Fibroblast of skin of right quadriceps (primary cell): ENCODE data around the gene NR6A1.

Source experiments
- DNase-seq: peaks from one replicate; pipeline ENCODE4 v3.0.0-alpha.2; 2013

Gene NR6A1

GRCh38 chr9:124602204-124602603, 168.9 kb downstream of the NR6A1 start:
- no peak for DNase-seq

- no peak for DNase-seq
Observed at GRCh38 chr9:124600407-124600806, 170.7 kb downstream of the NR6A1 start.

GRCh38 chr9:124599121-124599795, 171.9 kb downstream of the NR6A1 start:
- no peak for DNase-seq

- no peak for DNase-seq
Observed at GRCh38 chr9:124598048-124598447, 173.1 kb downstream of the NR6A1 start.

GRCh38 chr9:124596172-124596839, 174.8 kb downstream of the NR6A1 start:
- DNase-seq = no peak

GRCh38 chr9:124595743-124596142, 175.4 kb downstream of the NR6A1 start:
- DNase-seq = no peak

GRCh38 chr9:124594673-124595072, 176.4 kb downstream of the NR6A1 start:
- no peak for DNase-seq

GRCh38 chr9:124594225-124594624, 176.9 kb downstream of the NR6A1 start:
- peak; percentile 32 for DNase-seq

- peak; percentile 33 for DNase-seq
Observed at GRCh38 chr9:124593651-124594058, 177.5 kb downstream of the NR6A1 start.

GRCh38 chr9:124593200-124593599, 177.9 kb downstream of the NR6A1 start:
- no peak for DNase-seq

- DNase-seq = no peak
Observed at GRCh38 chr9:124590889-124591641, 180.0 kb downstream of the NR6A1 start.

GRCh38 chr9:124584631-124585030, 186.5 kb downstream of the NR6A1 start:
- DNase-seq = no peak

GRCh38 chr9:124583134-124583533, 188.0 kb downstream of the NR6A1 start:
- no peak for DNase-seq

GRCh38 chr9:124580186-124580585, 190.9 kb downstream of the NR6A1 start:
- no peak for DNase-seq

GRCh38 chr9:124576751-124577150, 194.4 kb downstream of the NR6A1 start:
- DNase-seq = no peak

GRCh38 chr9:124574534-124575375, 196.4 kb downstream of the NR6A1 start:
- peak; percentile 85 for DNase-seq

- no peak for DNase-seq
Observed at GRCh38 chr9:124570942-124571666, 200.0 kb downstream of the NR6A1 start.

- DNase-seq = no peak
Observed at GRCh38 chr9:124569942-124570341, 201.2 kb downstream of the NR6A1 start.

- DNase-seq = no peak
Observed at GRCh38 chr9:124567362-124567761, 203.7 kb downstream of the NR6A1 start.

GRCh38 chr9:124562328-124562727, 208.8 kb downstream of the NR6A1 start:
- DNase-seq = no peak

- DNase-seq = peak; percentile 81
Observed at GRCh38 chr9:124559871-124560270, 211.2 kb downstream of the NR6A1 start.

GRCh38 chr9:124558777-124559470, 212.2 kb downstream of the NR6A1 start:
- DNase-seq = no peak
